Measurements from ENCODE around the gene SCN8A.

SCN8A gene

DNA sequence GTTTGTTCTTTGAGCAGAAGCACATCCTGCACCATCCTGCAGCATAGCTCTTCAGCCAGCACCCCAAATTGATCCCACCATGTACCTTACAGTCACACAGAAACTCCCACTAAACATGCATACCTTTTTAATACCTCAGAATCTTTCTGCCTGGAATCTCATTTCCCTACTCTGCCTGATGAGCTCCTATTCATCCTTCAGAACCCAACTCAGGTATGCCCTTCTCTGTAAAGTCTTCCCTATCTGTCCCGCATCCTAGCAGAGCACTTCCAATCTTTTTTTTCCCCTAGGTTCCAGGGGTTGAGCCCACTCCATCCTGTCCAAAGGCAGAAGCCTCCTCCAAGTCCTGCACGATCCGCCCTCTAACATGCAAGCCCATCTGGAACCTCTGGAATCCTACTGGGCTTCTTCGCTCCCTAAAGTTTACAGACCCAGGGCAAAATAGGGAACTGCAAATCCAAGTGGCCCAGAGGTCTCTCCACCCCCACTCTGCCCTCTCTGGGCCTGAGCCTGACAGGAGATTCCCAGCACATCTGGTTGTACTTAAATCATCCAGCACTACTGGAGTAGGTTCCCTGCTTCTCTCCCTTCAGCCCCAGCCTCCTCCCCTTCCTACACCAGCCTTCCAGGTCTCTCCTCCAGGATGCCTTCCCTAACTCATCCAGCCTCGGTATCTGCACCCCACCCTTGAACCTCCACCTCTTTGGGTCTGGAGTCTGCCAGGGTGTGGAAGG is 261.5 kb downstream of the SCN8A start:
- DNase-seq (ENCODE audit: low spot score) = no peak

DNA sequence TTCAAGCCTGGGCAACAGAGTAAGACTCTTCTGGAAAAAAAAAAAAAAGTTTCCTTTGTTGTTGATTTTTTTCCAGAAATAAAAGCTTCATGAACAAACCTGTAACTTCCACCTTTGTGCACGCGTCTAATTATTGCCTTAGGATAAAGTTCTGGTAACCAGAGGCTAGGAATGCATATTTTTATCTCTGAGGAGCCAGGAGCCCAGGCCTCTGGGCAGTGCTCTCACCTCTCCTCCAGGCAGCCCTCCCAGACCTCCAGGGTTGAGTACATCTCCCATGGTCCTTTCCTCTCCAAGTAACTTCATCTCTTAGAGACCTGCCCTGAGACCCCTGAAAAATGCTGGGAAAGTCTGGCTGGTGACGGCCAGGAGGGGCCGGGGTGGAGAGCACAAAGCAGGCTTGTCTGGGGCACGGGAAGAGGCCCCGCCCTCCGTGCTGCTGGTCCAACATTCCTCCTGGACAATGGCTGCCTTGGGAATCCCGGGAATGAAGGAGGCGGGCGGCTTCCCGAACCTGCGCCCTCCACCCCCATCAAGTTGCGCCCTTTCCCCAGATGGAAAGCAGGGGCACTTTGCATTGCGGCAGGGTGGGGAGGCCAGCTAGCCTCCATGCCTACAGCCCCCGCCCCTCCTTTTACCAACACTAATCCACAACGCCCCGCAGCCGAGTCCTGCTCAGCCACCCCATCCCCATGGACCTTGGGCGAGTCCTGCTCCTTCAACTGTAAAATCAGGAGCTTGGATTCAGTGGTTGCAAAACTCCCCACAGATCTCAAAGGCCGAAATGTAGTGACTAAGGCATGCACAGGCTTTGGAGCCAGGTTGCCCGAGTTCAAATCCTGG is 264.8 kb downstream of the SCN8A start:
- peak; percentile 88 for DNase-seq (ENCODE audit: low spot score)

DNA sequence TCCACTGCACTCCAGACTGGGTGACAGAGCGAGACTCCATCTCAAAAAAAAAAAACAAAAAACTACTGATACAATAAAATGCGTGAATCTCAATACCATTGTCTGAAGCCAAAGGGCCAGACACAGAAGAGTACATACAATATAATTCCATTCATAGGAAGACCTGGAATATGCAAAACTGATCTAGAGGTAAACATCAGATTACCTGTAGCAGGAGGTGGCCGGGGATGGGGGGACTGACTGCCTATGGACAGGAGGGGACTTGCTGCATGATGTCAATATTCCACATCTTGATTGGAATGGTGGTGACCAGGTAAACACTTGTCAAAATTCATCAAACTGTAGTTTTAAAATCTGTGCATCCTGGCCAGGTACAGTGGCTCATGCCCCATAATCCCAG is 270.0 kb downstream of the SCN8A start:
- DNase-seq (ENCODE audit: low spot score) = no peak

All from iPS-NIHi11 (cell line).